ENCODE measurements around the gene PLCB2.

- no peak for TF ChIP-seq POLR2AphosphoS5 (IDR thresholded peaks at IDR 0.05; ENCODE audit: low read depth, low read length)
- no peak for TF ChIP-seq TAF1 (IDR thresholded peaks at IDR 0.05; ENCODE audit: borderline replicate concordance, insufficient read depth, low read length)
Measured at GRCh38 chr15:40340038-40340739, 32.5 kb upstream of the PLCB2 start.
